Measurements from ENCODE around the gene IL10RB. TPM values are rescaled to one million over a fixed set of nuclear protein-coding genes. Genes with fewer than 3 reads are reported as not detected.

The IL10RB gene
- total RNA-seq, 1 donor from 2014 or later = 31.1 TPM

- TF ChIP-seq CTCF (IDR thresholded peaks at IDR 0.05; ENCODE audit: insufficient read depth, low read length, severe bottlenecking) = no peak
- FAIRE-seq (no peak), DNase-seq (ENCODE audit: low read depth) (no peak)
- Histone ChIP-seq H3K4me3 (ENCODE audit: low read depth, low read length) (no peak overlapping the region), H3K27me3 (ENCODE audit: control insufficient read depth, insufficient read depth, low read length) (no peaks in the 10 kb centered on the region), H3K36me3 (ENCODE audit: control insufficient read depth, insufficient read depth, low read length) (peaks cover 9% of the 10 kb centered on the region)
Observed at GRCh38 chr21:33286076-33286475, 19.9 kb downstream of the IL10RB start.

DNA sequence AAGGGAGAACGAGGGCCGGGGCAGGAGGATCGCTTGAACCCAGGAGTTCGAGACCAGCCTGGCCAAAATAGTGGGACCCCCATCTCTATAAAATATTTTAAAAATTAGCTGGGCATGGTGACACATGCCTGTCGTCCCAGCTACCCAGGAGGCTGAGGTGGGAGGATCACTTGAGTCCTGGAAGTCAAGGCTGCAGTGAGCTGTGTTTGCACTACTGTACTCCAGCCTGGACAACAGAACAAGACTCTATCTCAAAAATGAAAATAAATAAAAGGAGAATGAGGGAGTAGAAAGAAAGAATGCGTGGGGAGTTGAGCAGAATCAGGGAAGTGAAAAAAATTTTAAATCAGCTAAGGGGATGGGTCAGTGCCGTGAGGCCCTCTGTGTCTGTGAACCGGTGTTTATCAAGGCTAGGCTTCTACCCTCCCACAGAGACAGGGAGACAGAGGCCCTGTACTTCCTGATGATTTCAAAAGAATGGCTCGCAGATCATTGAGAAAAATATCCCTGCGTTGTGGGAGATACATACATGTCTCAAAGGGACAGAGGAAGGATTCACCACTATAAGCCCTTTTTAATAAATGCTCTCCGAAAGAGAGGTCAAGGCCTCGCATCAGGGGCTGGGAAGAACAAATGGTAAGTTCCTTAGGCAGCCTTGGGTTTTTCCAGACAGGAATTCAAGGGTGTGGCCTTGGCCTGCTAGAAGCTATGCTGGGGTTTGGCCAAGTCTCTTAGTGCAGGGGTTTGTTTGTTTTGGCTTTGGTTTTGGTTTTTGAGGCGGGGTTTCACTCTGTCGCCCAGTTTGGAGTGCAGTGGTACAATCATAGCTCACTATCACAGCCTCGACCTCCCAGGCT, 20.7 kb downstream of the IL10RB start:
- Histone ChIP-seq H3K27me3 (ENCODE audit: control insufficient read depth, insufficient read depth, low read length) (no peaks in the 10 kb centered on the region), H3K36me3 (ENCODE audit: control insufficient read depth, insufficient read depth, low read length) (peaks cover 9% of the 10 kb centered on the region), H3K4me3 (ENCODE audit: low read depth, low read length) (no peak overlapping the region)
- FAIRE-seq (no peak), DNase-seq (ENCODE audit: low read depth) (peak; percentile 55)
- no peak for TF ChIP-seq CTCF (IDR thresholded peaks at IDR 0.05; ENCODE audit: insufficient read depth, low read length, severe bottlenecking)

- peaks cover 4% of the 10 kb centered on the region for H3K36me3 ChIP-seq (ENCODE audit: control insufficient read depth, insufficient read depth, low read length)
- DNase-seq (ENCODE audit: low read depth) (no peak), FAIRE-seq (no peak)
- TF ChIP-seq CTCF (IDR thresholded peaks at IDR 0.05; ENCODE audit: insufficient read depth, low read length, severe bottlenecking) = no peak
- no peak overlapping the region for H3K4me3 ChIP-seq (ENCODE audit: low read depth, low read length)
- no peaks in the 10 kb centered on the region for H3K27me3 ChIP-seq (ENCODE audit: control insufficient read depth, insufficient read depth, low read length)
Observed at GRCh38 chr21:33289199-33289819, 23.1 kb downstream of the IL10RB start.

DNA sequence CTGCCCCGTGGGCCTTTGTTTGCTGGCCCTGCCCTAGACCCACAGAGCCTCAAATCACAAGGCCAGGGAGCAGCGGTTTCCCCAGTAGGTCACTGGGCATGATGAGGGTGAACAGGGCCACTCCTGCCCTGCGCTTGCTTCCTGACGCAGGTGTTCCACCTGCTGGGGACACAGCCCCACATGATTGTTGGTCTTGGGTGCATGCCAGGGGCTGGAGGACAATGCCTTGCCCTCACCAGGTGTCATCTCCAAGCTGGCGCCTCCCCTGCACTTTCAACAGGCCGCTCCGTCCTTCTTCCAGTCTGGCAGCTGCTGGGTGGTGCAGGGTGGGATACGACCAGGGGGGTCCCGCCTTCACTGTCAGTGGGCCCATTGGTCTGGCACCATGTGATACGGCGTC, 24.3 kb downstream of the IL10RB start:
- DNase-seq (ENCODE audit: low read depth) (no peak), FAIRE-seq (no peak)
- H3K36me3 ChIP-seq (ENCODE audit: control insufficient read depth, insufficient read depth, low read length) = peaks cover 4% of the 10 kb centered on the region
- no peaks in the 10 kb centered on the region for H3K27me3 ChIP-seq (ENCODE audit: control insufficient read depth, insufficient read depth, low read length)
- no peak for TF ChIP-seq CTCF (IDR thresholded peaks at IDR 0.05; ENCODE audit: insufficient read depth, low read length, severe bottlenecking)
- H3K4me3 ChIP-seq (ENCODE audit: low read depth, low read length) = no peak overlapping the region

- no peak for DNase-seq (ENCODE audit: low read depth)
Observed at GRCh38 chr21:33291686-33292085, 25.5 kb downstream of the IL10RB start.

More at GRCh38 chr21:33291686-33292085, 25.5 kb downstream of the IL10RB start:
- Histone ChIP-seq H3K36me3 (ENCODE audit: control insufficient read depth, insufficient read depth, low read length) (peaks cover 3% of the 10 kb centered on the region), H3K27me3 (ENCODE audit: control insufficient read depth, insufficient read depth, low read length) (no peaks in the 10 kb centered on the region), H3K4me3 (ENCODE audit: low read depth, low read length) (no peak overlapping the region)
- FAIRE-seq = no peak
- TF ChIP-seq CTCF (IDR thresholded peaks at IDR 0.05; ENCODE audit: insufficient read depth, low read length, severe bottlenecking) = no peak
